ACHN (cell line): ENCODE data around the gene SPZ1.
A peak's percentile ranks its signal among the peaks of the same experiment; 100 is the strongest.
"Not testable (repeated sequence)": the region's sequence is repeated elsewhere in the genome, so short reads cannot be mapped to it uniquely, and the experiment has no call there.

ENCODE experiments used
- DNase-seq: peaks from one replicate; pipeline ENCODE4 v3.0.0-alpha.2; 2015
- in situ Hi-C: cut with HindIII; loops from 2 replicates; pipeline ENCODE4 v1.10.0; 2017; ENCODE audit warnings: low sequenced_read_pairs, low pct_ligation_motif_present, low pct_unique_long_range_greater_than_20kb

SPZ1 gene, protein sequence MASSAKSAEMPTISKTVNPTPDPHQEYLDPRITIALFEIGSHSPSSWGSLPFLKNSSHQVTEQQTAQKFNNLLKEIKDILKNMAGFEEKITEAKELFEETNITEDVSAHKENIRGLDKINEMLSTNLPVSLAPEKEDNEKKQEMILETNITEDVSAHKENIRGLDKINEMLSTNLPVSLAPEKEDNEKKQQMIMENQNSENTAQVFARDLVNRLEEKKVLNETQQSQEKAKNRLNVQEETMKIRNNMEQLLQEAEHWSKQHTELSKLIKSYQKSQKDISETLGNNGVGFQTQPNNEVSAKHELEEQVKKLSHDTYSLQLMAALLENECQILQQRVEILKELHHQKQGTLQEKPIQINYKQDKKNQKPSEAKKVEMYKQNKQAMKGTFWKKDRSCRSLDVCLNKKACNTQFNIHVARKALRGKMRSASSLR

DNA sequence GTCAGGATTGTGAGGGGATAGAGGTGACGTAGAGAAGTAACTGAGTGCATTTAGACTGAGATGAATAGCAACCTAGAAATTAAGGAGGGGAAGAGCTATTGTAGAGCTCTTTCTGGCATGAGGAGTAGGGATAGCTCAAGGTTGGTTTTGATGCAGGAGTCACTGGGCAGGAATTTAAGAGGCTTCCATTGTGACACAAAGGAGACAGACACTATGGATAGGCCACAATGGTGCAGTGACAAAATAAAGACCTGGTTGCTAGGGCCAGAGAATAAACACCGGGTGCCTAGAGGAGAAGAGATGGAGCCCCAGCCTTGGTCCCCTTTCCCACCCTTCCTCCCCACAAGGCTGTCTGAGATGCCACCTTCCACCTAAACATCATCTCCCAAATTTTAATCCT lies at the start of gene SPZ1:
Gene SPZ1 (plus strand): TSS at position 301 of the 400 bp plus-strand sequence. CDS start 214 bp downstream, outside the sequence.
- in situ Hi-C loops = no loop called here
- no peak for DNase-seq

DNA sequence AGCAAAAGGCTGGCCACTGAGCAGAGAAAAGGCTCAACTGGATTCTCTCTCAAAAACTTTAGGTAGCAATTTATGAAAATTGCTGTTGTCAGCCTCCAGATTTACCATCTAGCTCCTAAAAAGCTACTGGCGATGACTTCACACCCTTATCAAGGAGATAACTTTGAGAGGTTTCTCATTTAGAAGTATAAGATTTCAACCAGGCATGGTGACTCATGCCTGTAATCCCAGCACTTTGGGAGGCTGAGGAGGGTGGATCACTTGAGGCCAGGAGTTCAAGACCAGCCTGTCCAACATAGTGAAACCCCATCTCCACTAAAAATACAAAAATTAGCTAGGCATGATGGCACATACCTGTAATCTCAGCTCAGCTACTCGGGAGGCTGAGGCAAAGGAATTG lies 49.3 kb upstream of the SPZ1 start:
- in situ Hi-C loops, DNase-seq: not testable (repeated sequence)

DNA sequence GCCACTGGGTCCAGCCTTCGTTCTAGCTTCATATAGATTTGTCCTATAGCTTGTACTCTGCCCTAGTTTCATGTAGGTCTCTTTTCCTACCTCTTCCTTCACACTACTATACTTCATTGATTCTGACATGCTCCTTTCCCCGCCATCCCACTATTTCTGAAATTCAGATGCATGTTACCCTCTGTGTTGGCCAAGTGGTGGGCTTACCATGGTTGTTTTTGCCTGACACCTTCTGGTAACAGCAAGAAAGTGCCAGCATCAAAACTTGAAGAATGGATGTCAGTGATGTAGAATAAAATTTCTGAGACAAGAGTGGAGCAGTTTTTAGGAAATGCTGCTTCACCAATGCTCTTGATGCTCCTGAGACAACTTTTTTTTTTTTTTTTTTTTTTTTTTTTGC lies 44.5 kb upstream of the SPZ1 start:
- in situ Hi-C loops = no loop called here
- peak; percentile 19 for DNase-seq

DNA sequence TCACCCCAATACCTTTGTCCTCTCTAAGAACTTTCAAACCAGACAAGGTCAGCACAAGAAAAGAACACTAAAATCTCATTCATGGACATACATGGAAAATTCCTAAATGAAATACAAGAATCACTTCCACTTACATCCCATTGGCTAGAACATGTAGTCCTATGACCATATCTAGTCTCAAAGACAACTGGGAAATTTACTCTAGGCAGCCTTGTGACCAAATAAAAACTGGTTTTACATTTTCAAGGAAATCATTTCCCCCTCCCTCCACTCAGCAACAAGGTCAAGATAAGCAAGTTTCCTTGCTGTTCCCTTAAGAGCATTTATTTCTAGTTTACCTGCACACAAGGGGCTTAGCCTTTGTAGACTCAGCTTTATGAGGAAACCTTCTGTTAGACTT lies 43.6 kb upstream of the SPZ1 start:
- in situ Hi-C loops = no loop called here
- no peak for DNase-seq

DNA sequence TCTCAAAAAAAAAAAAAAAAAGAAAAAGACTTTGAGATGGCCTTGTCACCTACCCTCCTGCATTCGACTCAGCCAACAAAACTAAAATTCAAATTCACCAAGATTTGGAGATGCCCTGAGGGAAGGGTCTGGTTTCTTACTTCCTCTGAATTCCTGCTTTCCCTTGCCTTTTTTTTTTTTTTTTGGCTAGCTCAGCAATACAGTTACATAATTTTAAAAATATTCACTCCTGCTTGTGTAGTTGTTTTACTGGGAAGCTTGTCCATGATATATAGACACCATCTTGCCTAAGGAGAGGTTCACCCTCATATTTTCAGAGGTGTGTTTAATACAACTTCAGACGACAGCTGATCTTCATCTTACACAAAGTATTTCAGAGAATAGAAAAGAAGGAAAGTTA lies 42.6 kb upstream of the SPZ1 start:
- no peak for DNase-seq
- in situ Hi-C loops = no loop called here

DNA sequence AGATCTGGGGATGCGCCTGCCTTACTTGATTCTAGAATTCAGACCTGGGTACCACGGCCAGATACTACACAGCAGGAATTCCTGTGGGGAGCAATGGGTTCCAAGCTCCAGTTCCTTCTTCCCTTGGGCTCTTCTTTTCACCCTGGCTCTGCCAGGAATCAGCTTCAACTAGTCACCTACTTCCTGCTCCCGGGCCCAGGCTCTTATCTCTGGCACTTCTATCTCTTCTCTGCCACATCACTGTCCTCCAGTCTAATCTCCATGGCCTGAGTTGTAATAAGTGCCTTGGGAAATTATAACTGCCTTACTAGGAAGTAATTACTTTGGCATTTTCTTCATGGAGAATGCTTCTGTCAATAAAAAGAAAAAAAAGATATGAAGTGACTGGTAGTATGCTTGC lies 37.7 kb upstream of the SPZ1 start:
- DNase-seq = no peak
- in situ Hi-C loops = no loop called here

DNA sequence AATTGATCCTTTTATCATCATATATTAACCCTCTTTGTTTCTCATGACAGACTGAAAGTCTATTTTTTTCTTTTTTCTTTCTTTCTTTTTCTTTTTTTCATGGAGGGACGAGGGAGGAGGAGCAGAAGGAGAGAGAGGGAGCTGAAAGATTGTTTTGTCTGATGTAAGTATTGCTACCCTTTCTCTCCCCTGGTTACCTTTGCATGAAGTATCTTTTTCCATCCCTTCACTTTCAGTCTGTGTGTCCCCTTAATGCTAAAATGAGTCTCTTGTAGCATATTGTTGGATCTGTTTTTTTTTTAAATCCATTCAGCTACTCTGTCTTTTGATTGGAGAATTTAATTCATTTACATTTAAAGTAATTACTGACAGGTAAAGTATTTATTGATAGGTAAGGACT lies 36.4 kb upstream of the SPZ1 start:
- DNase-seq = no peak
- in situ Hi-C loops = no loop called here

DNA sequence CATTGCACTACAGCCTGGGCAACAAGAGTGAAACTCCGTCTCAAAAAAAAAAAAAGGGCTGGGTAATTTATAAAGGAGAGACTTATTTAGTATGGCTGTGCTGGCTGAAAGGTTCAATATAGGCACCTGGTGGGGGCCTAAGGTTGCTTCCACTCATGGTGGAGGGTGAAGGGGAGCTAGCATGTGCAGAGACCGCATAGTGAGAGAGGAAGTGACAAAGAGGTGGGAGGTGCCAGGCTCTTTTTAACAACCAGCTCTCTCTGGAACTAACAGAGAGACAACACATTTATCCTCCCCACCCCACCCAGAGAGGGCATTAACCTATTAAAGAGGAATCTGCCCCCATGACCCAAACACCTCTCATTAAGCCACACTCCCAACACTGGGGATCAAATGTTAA lies 35.1 kb upstream of the SPZ1 start:
- in situ Hi-C loops = no loop called here
- DNase-seq = no peak

DNA sequence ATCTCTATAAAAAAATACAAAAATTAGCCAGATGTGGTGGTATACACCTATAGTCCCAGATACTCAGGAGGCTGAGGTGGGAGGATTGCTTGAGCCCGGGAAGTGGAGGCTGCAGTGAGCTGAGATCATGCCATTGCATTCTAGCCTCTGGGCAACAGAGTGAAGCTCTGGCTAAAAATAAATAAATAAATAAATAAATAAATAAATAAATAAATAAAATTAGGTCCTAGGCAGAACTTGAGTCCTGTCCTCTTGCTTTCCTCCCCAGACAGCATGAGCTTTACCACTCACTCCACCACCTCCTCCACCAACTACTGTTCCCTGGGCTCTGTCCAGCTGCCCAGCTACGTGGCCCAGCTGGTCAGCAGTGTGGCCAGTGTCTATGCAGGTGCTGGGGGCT lies 31.6 kb upstream of the SPZ1 start:
- in situ Hi-C loops = no loop called here
- no peak for DNase-seq

DNA sequence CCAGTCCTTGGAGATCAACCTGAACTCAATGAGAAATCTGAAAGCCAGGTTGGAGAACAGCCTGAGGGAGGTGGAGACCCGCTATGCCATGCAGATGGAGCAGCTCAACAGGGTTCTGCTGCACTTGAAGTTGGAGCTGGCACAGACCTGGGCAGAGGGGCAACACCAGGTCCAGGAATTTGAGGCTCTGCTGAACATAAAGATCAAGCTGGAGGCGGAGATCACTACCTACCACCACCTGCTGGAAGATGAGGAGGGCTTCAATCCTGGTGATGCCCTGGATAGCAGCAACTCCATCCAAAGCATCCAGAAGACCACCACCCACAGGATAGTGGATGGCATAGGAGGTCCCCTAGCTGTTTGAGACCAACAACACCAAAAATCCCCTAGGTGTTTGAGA lies 30.5 kb upstream of the SPZ1 start:
- no peak for DNase-seq
- in situ Hi-C loops = no loop called here

DNA sequence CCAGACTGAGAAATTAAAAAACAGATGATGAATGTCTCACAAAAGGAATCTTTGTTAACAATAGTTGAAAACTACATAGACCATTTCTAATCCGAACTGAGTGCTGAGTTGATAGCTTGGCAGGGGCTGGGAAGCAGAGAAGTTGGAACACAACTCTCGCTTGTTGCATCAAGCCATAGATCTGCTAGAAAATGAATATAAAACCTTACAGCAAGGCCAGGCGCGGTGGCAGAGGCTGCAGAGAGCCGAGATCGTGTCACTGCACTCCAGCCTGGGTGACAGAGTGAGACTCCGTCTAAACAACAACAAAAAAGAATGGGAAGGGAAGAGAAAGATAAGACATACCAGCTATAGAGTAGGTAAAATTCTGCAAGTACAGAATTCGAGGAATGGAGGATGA lies 28.0 kb upstream of the SPZ1 start:
- DNase-seq = no peak
- in situ Hi-C loops = no loop called here

DNA sequence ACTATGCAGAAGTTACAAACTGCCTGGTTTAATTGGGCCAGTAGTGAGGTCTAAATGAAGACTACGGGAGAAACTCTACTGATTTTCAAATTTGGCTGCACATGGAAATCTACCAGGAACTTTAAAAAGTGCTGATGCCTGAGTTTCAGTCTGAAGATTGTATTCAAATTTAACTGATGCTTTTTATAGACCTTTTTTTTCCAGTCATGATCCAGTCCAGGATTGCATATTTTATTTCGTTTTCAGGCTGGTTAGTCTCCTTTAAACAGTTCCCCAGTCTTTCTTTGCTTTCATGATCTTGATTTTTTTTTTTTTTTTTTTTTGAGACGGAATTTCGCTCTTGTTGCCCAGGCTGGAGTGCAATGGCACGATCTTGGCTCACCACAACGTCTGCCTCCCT lies 23.7 kb upstream of the SPZ1 start:
- in situ Hi-C loops = no loop called here

DNA sequence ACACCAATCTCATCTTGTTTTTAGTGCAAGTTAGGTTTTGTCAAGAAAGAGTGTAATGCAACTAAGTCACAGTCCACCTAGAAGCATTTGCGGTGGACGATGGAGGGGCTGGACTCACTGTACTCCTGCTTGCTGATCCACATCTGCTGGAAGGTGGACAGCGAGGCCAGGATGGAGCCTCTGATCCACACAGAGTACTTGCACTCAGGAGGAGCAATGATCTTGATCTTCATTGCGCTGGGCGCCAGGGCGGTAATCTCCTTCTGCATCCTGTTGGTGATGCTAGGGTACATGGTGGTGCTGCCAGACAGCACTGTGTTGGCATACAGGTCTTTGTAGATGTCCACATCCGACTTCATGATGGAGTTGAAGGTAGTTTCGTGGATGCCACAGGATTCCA lies 20.2 kb upstream of the SPZ1 start:
- in situ Hi-C loops = no loop called here

More for the DNA sequence above, 23.7 kb upstream of the SPZ1 start:
- DNase-seq = no peak

DNA sequence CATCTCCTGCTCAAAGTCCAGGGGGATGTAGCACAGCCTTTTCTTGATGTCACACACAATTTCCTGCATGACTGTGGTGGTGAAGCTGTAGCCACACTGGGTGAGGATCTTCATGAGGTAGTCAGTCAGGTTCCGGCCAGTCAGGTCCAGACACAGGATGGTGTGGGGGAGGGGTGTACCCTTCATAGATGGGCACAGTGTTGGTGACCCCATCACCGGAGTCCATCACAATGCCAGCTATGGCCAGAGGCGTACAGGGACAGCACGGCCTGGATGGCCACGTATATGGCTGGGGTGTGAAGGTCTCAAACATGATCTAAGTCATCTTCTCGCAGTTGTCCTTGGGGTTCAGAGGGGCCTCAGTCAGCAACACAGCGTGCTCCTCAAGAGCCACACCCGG lies 19.7 kb upstream of the SPZ1 start:
- in situ Hi-C loops = no loop called here
- DNase-seq = no peak

More for the DNA sequence above, 20.2 kb upstream of the SPZ1 start:
- DNase-seq = no peak

DNA sequence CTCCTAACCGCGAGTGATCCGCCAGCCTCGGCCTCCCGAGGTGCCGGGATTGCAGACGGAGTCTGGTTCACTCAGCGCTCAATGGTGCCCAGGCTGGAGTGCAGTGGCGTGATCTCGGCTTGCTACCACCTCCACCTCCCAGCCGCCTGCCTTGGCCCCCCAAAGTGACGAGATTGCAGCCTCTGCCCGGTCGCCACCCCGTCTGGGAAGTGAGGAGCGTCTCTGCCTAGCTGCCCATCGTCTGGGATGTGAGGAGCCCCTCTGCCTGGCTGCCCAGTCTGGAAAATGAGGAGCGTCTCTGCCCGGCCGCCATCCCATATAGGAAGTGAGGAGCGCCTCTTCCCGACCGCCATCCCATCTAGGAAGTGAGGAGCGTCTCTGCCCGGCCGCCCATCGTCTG lies 19.0 kb upstream of the SPZ1 start:
- DNase-seq, in situ Hi-C loops: not testable (repeated sequence)

DNA sequence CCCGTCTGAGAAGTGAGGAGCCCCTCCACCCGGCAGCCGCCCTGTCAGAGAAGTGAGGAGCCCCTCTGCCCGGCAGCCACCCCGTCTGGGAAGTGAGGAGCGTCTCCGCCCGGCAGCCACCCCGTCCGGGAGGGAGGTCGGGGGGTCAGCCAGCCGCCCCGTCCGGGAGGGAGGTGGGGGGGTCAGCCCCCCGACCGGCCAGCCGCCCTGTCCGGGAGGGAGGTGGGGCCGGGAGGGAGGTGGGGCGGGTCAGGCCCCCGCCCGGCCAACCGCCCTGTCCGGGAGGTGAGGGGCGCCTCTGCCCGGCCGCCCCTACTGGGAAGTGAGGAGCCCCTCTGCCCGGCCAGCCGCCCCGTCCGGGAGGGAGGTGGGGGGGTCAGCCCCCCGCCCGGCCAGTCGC lies 18.5 kb upstream of the SPZ1 start:
- DNase-seq, in situ Hi-C loops: not testable (repeated sequence)

DNA sequence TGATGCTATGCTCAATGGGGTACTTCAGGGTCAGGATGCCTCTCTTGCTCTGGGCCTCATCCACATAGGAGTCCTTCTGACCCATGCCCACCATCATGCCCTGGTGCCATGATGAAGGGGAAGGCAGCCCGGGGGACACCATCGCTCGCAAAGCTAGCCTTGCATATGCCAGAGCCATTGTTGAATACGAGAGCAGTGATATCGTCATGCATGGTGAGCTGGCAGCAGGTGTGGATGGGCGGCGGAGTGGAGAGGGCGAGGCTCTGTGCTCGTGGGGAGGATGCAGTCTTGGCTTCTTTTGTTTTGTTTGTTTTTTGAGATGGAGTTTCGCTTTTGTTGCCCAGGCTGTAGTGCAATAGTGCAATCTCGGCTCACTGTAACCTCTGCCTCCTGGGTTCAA lies 17.2 kb upstream of the SPZ1 start:
- no peak for DNase-seq
- in situ Hi-C loops = no loop called here

DNA sequence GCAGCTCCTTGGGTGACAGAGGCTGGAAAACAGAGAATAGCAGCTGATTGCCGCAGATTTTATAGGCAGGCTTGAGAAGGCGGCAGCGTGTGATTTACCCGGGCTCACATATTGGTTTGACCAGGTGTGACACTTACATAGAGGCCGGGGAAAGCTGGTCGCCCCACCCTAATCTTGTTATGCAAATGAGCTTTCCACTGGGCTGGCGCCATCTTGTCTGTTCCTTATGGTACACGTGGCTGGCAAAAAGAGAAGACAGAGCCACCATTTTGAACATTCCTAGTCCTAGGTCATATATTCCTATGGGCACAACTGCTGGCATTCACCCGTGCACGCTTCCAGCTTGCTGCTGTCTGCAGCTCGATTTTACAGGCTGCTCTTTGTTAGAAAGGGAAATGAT lies 11.3 kb upstream of the SPZ1 start:
- DNase-seq = no peak
- in situ Hi-C loops = no loop called here

DNA sequence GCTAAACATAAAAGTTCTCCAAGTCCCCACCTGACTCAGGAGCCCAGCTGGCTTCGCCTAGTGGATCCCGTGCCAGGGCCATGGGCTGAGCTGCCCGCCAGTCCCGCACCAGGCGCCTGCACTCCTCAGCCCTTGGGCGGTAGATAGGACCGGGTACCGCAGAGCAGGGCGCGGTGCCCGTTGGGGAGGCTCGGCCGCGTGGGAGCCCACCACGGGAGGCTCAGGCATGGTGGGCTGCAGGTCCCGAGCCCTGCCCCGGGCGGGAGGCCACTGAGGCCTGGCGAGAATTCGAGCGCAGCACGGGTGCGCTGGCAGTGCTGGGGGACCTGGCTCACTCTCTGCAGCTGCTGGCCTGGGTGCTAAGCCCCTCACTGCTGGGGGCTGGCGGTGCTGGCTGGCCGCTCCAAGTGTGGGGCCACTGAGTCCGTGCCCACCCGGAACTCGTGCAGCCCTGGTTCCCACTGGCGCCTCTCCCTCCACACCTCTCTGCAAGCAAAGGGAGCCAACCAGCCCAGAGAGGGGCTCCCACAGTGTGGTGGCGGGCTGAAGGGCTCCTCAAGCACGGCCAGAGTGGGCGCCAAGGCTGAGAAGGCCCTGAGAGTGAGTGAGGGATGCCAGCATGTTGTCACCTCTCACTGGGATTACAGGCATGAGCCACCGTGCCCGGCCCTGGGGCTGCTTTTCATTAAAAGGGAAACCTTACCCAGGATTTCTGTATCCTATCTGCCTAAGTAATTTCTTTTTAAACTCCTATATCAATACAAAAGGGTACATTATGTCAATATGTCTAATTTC lies 9.7 kb upstream of the SPZ1 start:
- in situ Hi-C loops = no loop called here

DNA sequence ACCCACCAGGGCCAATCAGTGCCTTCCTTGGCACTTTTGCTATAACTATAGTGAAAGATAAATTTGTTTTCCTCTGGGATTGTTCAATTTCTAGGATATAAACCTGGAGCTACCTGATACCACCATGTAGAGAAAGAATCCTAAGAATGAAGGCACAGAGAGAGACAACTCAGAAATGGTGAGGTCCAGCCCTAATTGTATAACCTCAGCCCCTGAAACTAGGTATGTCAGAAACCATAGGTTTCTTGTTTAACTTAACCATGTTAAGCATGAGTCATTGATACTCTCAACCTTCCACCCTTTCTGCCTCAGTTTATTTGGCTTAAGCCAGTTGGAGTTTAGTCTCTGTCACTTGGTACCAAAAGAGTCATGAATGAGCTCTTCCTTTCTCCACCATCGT lies 4.6 kb upstream of the SPZ1 start:
- DNase-seq = no peak
- in situ Hi-C loops = no loop called here

More for the DNA sequence above, 9.7 kb upstream of the SPZ1 start:
- DNase-seq = no peak
